Activated T-cell treated with anti-CD3 and anti-CD28 coated beads for 24 hours (primary cell): ENCODE data around the gene WBP2.

Source experiments
- DNase-seq: peaks from one replicate; pipeline ENCODE4 v3.0.0-alpha.2; 2020; ENCODE audit warnings: low read depth

WBP2 gene

DNA sequence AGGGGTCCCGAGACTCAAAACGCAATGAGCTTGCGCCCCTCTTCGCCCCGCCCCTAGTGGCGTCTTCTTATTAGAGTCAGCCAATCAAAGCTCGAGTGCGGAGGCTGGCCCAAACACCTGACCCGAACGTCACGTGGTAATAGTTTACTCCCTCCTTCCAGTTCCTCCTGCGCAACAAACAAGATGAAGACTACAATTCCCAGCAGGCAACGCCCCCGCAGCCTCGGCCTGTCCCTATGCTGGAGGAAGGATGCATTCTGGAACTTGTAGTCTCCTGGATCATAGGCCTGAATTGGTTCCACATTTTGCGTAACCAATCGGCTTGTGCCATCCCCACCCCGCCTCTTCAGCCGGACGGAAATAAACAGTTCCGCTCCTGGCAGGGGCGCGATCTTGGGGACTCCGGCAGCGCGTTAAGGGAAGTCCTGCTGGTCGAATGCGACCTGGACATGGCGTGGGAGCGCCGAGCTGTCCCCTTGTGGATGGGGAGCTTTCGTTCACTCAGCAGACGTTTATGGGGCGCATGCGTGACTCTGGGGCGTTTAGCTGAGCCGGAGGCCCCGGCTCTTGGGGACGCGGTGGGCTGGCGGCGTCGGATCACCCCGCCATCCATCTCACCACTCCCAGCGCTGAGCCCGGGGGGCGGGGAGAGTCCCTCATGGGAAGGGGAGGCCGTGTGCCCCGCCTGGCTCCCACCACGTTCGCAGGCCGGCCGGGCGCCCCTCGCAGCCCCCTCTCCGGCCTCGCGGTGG is at the start of gene WBP2:
Gene WBP2, minus strand, starts transcription at position 26 of the 752 bp plus-strand sequence. CDS start 38 bp downstream, outside the sequence.
- DNase-seq = peak; percentile 95

GRCh38 chr17:75902406-75902805 is 47.3 kb upstream of the WBP2 start:
- no peak for DNase-seq

DNA sequence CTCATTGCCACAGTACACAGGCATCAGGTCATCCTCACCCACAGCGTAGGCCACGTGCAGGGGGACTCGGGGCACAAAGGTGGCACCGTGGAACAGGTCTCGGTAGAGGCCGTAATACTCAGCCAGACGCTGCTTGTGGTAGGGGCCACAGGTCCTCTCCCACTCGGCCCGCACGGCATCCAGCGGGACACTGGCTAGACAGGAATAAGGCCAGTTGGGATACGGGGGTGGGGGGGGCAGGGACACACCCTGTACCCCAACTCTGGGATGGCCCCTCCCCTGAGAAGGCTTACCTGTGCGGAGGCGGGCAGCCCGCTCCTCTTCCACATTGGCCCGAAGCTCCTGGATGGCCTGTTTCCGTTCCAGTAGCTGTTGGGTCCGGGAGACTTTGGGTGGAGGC is 46.6 kb upstream of the WBP2 start:
- no peak for DNase-seq

DNA sequence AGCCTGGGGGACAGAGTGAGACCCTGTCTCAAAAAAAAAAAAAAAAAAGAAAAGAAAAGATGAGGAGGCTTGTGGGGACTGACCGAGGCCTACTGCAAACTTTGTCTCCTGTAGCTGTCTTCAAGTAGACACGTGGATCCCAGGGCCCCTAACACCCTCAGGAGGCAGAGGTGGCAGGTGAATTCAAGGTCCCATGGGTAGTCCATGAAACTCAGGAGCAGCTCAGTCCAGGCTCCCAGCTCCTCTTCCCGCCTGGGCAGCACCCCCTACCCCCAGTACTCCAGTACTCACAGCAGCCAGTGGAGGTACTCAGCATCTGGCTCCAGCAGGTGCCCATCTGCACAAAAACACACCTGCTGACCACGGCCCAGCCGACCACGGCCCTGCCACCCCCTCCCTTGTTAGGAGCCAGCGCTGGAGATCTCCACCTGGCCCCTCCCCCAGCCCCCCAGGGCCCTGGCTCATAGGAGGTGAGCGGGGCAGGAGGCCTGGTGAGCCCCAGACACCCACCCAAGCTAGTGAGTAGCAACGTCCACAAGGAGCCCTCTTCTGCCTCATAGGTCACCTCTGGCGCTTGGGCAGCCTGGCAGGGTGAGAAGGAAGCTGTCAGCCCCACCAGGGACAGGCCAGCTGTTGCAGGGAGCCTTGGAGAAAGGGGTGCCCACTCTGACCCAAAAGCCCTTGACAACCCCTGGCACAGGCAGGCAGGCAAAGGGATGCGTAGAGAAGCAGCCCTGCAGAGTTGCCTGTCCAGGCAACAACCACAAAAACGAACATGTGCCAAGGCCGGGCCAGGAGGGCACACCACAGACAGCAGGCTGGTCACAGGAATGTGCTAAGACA is 45.8 kb upstream of the WBP2 start:
- no peak for DNase-seq

- DNase-seq = no peak
Observed at GRCh38 chr17:75899767-75900468, 44.8 kb upstream of the WBP2 start.

- no peak for DNase-seq
Observed at GRCh38 chr17:75899353-75899752, 44.2 kb upstream of the WBP2 start.

DNA sequence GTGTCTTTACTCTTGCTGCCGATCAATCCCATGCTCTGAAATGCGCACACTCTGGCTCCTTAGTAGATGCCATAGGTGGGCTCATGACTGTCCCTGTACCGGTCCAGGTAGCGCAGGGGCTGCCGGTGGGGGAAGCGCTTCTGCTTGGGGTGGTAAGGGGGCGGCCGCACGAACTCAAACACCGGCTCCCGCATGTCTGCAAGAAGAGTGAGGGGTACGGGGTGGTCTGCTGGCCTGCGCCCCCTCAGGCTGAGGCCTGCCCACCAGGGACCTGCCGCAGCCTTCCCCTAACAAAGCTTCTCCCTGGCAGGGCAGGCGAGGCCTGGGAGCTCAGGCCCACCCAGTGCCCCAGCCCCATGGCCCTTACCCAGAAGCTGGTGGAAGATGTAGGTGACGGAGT is 43.7 kb upstream of the WBP2 start:
- no peak for DNase-seq

DNA sequence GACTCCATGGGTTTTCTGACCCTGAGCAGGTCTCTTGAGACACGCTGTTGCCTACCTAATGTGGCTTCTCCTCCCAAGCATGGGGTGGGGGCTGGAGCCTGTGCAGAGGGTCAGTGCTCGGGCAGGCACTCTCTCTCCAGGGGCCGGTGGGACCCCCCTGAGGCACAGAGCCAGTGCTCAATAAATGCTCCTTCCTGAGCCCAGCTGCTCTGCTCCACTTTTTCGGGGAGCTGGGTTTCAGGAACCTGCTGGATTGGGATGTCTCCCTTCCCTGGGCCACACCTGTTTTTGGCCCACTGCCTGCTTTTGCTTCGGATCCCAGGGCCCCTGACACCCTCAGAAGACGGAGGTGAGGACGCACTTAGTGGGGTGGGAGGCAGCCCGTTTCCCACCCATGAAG is 42.9 kb upstream of the WBP2 start:
- DNase-seq = no peak

DNA sequence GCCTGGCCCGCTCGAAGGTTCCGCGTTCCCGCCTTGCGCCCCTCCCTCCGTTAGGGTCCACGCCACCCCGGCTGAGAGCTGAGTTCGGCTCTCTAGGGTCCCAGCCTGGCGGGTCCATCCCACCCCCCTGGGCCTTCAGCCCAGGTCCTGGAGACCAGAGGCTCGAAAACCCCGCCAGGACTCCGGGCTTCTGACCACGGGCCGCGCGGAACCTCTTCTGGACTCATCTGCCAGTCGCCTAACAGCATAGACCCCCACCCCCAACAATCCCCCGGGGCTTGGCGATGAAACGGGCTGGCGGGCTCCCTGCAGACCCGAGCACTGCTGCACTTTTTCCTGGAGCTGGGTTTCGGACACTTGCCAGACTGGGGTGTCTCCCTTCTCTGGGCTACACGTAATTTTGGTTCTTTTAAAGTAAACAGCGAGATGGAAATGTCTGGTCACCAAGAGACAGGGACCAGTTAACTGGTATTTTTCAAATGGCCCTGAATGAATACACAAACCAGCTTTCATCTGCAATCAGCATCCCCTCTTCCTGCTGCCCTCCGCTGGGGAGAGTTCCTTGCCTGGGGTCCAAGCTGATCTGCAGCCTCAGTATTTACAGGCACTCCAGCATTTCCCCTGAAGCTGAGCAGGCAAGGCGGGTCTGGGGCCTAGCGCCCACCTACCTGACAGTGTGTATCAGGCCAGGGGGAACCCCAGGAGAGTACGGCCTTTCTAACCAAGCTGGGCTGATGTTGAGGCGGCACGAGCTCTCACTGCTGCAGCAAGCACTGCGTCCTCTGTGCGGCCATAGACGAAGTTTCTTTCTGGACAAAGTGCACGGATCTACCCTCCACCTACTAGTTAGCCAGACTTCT is 42.3 kb upstream of the WBP2 start:
- DNase-seq = no peak

DNA sequence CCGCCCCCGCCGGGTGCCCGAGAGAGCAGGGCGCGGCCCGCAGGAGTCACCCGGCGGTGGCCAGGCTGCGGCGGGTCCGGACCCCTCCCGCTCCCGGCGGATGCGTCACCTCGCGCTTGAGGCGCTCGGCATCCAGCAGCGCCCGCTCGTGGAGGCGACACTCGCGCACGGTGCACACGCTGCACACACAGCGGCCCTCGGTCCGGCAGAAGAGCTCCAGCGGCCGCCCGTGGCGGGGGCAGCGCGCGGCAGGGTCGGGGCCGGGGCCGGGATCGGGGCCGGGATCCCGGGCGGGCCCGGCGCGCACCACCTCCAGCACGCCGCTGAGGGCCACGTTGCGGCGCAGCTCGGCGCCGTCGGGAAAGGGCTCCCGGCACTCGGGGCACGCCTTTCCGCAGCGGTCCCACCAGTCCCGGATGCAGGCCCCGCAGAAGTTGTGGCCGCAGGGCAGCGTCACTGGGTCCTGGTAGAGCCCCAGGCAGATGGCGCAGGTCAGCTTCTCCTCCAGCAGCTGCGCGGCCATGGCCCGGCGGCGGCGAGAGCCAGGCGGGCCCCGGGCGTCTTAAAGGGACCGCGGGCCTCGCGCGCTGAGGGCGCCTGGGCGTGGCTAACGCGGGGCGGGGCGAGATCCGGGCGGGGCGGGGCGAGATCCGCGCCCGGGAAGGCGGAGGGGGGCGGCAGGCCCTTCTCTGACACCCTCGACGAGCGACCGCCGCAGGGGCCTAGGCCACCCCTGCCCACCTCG is 41.5 kb upstream of the WBP2 start, which contains the start of gene TRIM65:
Gene TRIM65, minus strand, starts transcription at position 537 of the 745 bp plus-strand sequence. Its CDS starts 14 bp downstream, at position 523.
- peak; percentile 79 for DNase-seq

DNA sequence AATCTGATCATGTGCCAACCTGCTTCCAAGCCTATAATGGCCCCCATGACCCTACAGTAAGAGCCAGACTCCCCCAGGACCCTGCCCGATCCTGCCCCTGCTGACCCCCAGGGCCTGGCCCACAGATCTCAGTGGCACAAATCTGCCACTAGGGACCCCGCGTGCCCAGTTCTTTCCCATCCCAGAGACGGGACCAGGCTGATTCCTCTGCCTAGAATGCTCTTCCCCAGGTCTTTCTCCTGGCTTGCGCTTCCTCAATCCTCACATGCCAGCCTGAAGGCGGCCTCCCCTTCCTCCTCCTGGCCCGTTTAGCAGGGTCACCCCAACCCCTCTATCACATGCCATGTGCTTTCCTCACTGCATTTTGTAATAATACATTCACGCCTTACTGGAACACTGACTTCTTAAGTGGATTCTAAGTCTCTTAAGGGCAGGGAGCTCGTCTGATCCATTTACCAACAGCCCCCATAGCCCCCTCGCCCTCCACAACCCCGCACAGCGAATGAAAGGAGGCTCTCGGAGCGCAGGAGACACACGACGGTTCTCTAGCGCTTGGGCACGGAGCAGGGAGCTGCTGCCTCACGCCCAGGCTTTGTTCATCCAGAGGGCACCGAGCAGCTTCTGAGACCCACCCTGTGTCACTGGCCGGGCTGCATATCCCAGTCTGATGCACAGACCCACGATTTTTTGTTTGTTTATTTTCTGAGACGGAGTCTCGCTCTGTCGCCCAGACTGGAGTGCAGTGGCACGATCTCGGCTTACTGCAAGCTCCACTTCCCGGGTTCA is 40.4 kb upstream of the WBP2 start:
- no peak for DNase-seq

GRCh38 chr17:75894049-75894733 is 39.1 kb upstream of the WBP2 start:
- DNase-seq = no peak

DNA sequence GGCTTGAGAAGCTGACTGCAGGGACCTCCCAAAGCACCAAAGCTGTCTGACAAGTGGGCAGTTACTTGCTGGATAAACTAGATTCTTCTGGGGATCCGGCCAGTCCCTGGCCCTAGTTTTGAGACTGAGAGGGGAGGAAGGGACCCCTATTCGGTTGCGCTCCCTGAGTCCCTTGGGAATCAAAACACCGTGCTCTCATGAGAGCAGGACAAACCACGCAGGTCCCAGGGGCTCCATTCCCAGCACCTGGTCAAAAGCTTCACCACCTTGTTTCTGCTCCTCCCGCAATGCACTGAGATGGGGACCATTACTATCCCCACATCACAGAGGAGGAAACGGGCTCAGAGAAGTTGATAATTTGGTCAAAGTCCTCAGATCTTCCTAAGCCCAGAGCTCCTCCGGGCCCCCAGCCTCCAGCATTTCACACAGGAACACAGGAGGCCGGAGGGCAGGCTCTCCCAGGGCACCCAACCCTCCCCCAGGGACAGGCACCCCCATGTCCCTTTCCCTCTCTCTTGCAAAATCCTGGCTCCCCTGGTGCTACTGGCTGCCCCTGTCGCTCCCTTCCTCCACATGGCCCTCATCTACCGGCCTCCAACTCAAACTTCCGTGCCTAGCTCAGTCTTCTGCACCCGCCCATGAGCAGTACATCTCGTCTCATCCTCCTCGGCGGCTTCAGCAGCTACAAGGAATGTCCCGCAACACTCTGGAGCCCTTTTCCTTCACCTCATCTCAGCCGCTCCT is 38.3 kb upstream of the WBP2 start:
- DNase-seq = no peak

DNA sequence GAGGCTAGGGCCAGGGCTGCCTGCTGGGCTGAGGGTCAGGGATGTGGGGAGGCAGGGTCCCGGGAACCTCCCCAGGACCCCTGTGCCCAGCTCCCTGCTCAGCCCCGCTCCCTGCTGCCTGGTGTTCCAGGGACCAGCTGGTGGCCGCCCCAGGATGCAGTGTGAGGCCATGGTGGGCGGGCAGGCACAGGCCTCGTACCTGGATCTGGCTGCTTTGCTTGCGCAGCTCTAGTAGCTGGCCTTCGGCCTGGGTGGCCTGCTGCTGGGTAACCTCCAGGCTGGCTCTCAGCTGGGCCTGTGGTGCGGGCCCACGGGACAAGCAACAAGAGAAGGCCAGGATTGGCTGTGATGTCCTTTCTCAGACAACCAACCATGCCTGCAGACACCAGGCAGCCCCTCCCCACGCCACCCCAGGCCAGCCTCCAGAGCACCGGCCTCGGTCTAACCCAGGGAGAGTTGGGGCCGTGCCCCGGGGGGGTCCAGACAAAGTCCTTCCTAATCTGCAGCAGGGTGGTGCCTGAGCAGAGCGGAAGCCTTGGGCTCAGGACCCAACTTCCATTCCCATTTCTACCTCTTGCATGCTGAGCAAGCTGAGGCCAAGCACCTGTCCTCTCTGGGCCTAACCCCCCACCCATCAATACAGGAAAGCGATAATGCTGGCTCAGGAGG is 37.6 kb upstream of the WBP2 start:
- DNase-seq = no peak

DNA sequence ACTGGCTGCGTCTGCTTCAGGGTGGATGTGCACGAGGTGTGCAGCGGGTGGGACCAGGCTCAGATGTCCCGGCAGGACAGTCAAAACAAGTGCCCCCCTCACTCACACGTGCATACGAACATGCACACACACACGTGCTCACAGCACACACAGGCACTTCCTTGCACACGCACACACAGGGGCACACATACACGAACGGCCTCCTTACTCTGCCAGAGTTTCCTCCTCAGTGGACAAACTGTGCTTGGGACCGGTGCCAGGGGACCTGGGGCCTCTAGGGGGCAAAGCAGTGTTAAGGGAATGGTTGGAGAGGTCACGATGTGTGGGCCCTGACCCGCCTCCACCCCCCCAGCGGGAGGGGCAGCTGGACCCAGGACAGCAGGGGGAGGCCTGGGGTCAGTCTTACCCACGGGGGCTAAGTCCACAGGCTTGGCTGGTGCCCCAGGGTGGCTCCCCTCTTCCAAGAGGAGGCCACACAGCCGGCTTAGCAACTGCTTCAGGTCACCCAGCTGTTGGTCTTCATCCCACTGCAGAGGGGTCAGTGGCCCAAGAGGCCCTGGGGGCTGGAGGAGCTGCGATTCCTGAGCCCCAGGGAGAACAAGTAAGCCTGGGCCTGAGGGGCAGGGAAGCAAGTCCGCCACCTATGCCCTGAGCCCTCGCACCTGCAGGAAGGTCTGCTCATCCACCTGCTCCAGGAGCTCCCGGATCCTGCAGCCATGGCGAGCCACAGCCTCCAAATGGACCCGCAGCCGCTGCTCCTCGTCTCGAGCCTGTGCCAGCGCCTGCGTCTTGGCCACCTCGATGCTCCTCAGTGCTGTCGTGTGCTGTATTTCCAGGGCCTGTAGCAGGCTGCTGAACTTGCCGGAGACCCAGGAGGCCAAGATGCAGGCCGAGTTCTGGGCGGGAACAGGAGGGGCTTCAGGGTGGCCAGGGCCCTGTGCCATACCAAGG is 36.7 kb upstream of the WBP2 start:
- no peak for DNase-seq

DNA sequence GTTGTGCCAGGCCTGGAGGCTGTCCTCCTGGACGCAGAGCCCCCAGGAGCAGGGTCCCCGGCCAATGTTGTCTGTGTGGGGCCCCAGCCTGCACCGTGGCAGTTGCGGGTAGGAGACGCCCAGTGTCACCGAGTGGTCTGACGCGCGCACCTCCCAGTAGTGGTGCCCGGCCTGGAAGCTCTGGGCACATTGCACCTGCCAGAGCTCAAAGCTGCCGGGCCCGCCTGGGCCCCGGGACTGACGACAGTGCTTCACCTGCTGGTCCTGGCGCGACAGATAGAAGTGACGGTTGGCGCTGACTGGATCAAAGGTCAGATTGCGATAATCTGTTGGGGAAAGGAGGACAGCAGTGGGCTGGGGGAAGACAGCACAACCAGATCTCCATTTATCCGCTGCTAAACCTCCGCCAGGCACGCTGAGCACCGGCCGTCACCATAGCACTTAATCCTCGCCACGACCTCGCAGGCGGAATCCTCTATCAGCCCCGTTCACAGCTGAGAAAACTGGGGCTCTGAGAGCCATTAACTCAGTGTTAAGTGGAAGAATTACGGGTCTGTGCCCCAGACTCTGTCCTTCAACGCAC is 36.0 kb upstream of the WBP2 start:
- no peak for DNase-seq

- no peak for DNase-seq
Observed at GRCh38 chr17:75889454-75889853, 34.3 kb upstream of the WBP2 start.
